Endometrial microvascular endothelial cells (primary cell): ENCODE measurements around the gene LOC101059915.
"Not testable (repeated sequence)": the region's sequence is repeated elsewhere in the genome, so short reads cannot be mapped to it uniquely, and the experiment has no call there.

ENCODE experiments used
- in situ Hi-C: cut with HindIII; loops from 2 replicates; pipeline ENCODE4 v1.10.0; 2017; ENCODE audit warnings: low sequenced_read_pairs, low pct_unique_long_range_greater_than_20kb; ENCODE audit errors: inconsistent ontology term

The LOC101059915 gene

DNA sequence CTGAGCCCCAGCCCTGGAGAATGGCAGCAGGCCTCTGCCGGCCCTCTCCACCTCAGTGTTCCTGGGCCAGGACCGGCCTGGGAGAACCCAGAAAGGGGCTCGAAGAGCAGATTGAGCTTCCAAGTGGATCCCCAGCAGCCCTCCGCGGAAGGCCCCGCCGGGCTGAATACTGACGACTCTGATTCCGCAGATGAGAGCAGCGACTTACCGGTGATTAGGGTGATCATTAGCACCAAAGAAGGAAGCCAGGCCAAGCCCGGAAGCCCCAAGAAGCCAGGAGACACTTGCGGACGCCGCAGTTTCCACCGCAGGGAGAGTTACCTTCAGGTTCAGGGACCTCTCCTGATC, 876 bp downstream of the LOC101059915 start:
- in situ Hi-C loops, result no loop called here

DNA sequence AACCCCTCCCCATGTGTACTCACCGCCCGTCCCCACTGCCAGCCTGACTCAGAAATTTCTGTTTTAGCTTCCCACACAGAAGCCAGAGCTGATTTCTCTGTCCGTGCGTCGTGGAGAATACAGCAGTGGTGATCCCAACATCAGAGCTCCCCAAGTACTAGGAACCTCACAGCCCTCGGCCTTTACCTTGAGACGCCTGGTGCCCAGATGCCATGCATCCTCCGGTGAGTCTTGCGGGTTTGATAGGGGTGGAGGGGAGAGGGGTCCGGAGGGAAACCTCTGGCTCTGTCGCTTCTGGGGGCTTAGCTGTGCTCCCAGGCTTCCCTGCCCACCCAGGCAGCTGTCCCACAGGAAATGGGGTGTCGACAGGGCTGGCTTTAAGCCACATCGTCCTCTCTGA, 2.1 kb downstream of the LOC101059915 start:
- in situ Hi-C loops, result no loop called here

DNA sequence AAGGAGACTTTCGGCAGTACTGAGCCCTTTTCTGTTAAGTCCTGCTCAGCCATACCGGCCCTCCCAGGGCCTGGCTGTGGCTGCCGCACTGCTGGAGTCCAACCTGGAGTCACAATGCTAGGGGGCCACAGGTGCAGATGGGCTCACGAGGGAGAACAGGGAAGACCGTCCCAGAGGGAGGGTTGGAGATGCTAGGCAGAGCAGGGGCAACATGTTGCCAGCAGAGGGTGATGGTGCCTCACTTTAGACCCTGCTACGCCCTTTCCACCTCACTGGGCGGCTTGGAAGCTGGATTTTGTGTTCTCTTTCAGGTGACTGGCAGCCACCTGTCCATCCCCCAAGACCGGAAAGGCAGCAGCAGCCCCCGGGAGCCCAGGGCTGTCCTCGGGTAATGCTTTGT, 2.6 kb downstream of the LOC101059915 start:
- in situ Hi-C loops, result not testable (repeated sequence)

DNA sequence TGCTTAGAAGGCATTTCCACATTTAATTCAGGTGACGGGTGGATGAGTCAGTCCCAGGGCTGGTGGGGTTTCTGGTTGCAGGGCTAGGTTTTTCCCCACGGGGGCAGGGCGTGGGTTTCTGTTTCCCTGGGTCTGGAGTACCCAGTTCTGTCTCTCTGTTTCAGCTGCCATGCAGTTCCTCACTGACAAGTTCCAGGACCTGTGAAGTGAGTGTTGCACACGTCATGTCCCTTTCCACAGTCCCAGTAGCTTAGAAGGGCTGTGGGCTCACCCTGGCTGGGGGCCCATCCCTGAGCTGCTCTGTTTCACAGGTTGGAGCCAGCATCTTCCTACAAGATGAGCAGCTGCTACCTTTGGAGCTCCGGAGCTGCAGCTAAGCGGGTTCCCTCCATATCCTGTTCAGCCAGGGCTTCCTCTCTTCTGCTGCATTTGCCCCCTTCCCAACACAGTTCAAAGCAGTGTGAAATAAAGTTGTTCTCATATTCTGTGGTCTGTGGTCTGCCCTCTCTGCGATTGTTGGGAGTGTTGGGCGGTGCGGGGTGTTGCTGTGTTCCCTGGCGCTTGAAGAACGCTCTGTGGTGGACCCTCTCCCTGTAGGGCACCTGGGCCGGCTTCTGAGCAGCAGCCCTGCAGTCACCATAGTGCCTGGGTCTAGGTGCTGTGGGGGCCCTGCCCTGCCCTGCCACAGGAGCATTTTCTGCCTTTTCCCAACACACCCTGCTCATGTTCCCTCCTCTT, 3.9 kb downstream of the LOC101059915 start:
- in situ Hi-C loops, result no loop called here

DNA sequence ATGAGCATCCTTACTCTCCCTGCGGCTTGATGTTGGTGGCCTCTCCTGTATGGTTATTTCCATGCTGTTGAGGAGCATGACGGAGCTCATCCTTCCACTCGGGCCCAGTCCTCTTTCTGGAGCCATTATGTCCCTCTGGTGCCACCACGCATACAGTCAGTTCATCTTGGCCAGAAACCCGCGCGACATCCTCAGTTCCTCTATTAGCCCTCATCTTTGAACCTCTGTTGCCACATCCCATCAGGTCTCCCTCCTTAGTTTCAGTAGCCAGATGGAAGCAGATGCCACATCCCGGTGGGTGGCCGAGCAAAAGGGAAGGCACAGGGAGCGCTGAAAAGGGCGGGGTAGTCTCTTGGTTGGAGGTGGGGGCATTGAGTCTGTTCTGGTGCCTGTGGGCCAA, 4.6 kb downstream of the LOC101059915 start:
- in situ Hi-C loops, result no loop called here

DNA sequence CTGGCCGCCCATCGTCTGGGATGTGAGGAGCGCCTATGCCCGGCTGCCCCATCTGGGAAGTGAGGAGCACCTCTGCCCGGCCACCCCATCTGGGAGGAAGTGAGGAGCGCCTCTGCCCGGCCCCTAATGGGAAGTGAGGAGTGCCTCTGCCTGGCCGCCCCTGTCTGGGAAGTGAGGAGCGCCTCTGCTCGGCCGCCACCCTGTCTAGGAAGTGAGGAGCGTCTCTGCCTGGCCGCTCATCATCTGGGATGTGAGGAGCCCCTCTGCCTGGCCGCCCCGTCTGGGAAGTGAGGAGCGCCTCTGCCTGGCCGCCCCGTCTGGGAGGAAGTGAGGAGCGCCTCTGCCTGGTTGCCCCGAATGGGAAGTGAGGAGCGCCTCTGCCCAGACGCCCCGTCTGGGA, 8.3 kb downstream of the LOC101059915 start:
- in situ Hi-C loops, result not testable (repeated sequence)

DNA sequence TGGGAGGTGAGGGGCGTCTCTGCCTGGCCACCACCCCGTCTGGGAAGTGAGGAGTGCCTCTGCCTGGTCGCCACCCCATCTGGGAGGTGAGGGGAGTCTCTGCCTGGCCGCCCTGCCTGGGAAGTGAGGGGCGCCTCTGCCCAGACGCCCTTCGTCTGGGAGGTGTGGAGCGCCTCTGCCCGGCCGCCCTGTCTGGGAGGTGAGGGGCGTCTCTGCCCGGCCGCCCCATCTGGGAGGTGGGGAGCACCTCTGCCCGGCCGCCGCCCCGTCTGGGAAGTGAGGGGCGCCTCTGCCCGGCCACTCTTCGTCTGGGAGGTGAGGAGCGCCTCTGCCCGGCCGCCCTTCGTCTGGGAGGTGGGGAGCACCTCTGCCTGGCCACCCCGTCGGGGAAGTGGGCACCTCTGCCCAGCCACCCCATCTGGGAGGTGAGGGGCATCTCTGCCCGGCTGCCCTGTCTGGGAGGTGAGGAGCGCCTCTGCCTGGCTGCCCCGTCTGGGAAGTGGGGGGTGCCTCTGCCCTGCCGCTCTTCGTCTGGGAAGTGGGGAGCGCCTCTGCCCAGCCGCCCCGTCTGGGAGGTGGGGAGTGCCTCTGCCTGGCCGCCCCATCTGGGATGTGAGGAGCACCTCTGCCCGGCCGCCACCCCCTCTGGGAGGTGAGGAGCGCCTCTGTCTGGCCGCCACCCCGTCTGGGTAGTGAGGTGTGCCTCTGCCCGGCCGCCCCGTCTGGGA, 8.9 kb downstream of the LOC101059915 start:
- in situ Hi-C loops, result not testable (repeated sequence)

DNA sequence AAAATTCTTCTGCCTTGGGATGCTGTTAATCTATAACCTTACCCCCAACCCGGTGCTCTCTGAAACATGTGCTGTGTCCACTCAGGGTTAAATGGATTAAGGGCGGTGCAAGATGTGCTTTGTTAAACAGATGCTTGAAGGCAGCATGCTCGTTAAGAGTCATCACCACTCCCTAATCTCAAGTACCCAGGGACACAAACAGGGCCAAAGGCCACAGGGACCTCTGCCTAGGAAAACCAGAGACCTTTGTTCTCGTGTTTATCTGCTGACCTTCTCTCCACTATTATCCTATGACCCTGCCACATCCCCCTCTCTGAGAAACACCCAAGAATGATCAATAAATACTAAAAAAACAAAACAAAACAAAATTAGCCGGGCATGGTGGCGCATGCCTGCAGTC, 9.8 kb downstream of the LOC101059915 start:
- in situ Hi-C loops, result not testable (repeated sequence)

DNA sequence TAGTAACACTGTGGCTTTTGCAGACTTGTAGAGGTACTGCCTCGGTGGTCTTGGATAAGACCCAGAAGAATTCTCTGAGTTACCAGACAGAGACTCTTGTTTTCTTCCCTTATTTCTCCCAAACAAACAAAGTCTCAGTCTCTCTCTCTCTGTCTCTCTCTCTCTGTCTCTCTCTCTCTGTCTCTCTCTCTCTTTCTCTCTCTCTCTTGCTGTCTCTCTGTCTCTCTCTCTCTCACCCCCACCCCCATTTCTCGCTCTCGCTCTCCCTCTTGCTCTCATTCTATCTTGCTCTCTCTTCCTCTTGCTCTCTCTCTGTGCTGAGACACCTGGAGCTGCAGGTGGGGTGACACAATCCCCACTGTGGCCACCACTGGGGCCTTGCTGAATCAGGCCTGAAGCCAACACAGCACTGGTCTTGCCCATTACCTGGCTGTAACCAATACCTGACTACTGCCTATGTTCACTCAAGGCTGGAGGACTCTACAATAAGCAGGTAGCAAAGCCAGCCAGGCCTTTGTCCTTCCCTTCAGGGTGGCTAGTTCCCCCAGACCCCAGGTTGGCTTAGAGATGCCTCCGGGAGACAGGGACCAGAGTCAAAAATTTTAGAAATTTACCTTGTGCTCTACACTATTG, 12.3 kb downstream of the LOC101059915 start:
- in situ Hi-C loops, result no loop called here

DNA sequence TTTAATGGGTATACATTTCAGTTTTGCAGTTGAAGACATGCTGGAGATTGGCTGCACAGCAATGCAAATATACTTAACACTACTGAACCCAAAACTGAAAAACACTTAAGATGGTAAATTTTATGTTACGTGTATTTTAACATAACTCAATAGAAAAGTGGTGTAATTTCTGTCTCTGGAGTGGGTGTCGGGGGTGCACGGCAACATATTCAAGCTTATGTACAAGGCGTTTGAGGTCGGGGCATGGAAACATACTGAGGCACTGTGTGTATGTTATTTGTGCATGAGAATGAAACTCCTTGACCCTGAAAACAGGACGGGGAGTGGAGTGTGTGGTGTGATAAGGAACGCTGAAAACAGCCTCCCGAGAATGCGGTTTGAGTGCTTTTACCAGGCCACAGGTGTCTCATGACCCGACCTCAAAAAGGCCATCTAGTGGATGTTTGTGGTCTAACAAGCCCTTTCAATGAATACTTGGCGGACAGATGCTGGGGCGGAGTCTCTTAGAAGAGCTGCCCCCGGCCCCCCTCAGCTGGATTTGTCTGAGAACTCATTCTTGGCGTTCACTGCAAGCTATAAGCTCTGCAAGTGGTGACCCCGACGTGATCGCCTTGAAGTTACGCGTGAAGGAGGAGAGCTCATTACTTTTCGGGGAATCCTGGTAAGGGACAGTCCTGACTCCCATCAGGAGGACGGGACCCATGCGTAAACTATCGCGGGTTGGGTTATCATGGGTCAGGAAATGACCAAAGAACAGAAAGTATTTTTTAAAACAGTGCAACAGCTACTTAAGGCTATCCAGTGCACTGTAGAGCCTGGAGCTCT, 29.5 kb downstream of the LOC101059915 start:
- in situ Hi-C loops, result not testable (repeated sequence)

DNA sequence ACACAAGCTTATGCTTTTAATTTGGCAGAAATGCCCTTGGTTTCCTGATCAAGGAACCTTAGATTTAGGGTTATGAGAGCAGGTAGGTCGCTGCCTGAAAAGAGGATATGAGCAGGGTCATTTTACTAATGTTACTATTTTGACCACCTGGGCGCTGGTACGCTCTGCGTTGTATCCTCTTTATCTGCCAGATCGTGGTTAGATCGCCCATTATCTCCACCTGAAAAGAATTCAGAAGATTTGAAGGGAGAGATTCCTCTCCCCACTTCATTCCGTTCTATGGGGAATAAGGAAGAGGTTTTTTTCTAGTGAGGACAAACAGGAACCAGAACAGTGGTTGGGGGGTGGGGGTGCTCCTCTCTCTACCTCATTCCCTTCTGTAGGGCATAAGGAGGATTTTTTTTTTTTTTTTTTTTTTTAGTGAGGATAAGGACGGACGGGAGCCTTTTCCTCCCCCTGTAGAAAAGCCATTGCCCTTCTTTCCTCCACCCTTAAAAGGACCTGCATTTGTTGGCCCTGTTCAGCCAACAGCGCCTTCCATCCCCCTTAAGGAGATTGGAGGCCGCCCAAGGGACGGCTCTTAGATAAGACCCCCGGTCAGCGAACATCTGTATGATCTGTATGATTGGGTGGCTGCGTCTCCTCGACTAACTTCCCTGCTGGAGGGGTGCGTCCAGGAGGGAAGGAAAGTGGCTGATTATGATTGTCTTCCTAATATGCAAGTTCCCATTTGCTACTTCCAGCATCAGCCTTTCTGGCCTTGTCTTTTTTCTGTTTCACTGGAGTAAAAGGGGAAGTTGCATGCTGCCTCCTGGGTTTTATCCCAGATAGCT, 30.3 kb downstream of the LOC101059915 start:
- in situ Hi-C loops, result not testable (repeated sequence)

DNA sequence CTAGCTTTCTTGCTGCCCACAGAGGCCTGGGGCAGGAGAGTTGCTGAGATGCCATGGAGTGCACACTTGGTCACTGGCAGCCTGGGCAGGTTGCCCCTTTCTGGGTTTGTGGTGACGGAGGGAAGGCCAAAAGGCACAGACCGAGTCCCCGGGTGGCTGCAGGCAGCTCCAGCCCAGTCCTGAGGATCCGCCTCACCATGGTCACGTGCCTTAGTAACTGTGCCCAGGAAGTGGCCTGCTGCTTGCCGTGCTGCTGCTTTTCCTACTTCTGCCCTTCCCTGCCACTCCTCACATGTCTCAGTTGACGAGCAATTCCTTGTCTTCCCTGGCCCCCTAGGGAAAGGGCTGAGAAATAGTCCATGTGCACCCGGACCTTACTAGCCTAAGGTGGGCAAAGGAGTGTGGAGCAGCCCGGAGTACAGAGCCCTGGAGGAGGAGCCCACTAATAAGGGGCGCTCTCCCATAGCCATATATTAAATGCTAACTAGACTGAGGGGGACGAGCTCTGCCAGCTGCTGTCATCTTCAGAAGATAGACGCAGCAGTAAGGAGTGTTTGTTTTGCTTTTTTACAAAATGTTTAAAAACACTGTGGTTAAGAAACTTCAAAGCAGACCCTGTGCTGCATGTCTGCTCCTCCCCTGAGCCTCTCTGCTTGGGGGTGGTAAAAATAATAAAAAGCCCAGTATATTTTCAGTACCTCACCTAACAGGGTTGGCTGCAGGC, 31.1 kb downstream of the LOC101059915 start:
- in situ Hi-C loops, result not testable (repeated sequence)

DNA sequence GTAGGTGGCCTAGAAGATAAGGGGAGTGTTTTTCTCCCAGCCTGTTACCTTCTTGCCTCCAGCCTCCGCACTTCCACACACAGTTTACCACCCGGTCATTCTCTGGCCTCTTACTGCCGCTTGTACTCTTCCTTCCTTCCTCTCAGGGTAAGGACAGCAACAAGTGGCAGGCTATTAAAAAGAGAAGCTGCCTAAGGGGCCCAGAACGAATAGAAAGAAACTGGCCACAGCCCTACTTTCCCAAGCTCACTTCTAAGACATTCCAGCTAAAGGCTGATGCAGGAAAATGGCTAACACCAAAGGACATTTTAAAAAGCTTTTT, 31.6 kb downstream of the LOC101059915 start:
- in situ Hi-C loops, result not testable (repeated sequence)

DNA sequence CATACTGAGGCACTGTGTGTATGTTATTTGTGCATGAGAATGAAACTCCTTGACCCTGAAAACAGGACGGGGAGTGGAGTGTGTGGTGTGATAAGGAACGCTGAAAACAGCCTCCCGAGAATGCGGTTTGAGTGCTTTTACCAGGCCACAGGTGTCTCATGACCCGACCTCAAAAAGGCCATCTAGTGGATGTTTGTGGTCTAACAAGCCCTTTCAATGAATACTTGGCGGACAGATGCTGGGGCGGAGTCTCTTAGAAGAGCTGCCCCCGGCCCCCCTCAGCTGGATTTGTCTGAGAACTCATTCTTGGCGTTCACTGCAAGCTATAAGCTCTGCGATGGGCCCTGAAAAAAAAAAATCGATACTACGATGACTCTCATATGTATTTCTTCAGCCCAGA, 35.5 kb downstream of the LOC101059915 start:
- in situ Hi-C loops, result not testable (repeated sequence)

DNA sequence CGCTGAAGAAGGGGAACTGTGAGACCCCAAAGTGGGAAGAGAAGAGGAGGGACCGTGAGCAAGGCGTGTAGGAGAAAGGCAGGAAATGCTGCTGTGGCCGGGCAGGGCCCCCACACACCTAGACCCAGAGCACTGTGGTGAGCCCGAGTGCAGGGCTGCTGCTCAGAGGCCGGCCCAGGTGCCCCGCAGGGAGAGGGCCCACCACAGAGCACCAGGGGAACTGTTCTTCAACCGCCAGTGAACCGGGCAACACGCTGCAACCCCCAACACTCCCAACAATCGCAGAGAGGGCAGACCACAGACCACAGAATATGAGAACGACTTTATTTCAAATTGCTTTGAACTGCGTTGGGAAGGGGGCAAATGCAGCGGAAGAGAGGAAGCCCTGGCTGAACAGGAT, 46.7 kb downstream of the LOC101059915 start:
- in situ Hi-C loops, result not testable (repeated sequence)

DNA sequence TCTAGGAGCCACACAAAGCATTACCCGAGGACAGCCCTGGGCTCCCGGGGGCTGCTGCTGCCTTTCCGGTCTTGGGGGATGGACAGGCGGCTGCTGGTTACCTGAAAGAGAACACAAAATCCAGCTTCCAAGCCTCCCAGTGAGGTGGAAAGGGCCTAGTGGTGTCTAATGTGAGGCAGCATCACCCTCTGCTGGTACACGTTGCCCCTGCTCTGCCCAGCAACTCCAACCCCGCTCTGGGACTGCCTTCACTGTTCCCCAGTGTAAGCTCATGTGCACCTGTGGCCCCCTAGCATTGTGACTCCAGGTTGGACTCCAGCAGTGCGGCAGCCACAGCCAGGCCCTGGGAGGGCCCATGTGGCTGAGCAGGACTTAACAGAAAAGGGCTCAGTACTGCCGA, 48.2 kb downstream of the LOC101059915 start:
- in situ Hi-C loops, result not testable (repeated sequence)

DNA sequence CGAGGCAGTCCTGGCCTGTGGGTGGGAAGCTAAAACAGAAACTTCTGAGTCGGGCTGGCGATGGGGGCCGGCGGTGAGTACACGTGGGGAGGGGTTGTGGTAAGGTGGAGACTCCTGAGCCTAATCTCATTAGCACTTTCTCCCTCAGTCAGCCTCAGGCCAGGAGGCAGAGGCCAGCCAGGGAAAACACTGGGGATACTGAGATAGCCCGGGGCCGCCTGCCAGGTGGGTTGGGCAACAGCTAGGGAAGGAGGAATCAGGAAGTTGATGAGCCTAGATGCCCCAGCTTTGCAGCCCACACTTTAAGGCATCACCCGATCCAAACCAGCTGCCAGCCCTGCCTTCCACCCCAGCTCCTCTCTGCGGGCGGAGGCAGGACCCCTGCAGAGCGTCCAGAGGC, 49.0 kb downstream of the LOC101059915 start:
- in situ Hi-C loops, result not testable (repeated sequence)

DNA sequence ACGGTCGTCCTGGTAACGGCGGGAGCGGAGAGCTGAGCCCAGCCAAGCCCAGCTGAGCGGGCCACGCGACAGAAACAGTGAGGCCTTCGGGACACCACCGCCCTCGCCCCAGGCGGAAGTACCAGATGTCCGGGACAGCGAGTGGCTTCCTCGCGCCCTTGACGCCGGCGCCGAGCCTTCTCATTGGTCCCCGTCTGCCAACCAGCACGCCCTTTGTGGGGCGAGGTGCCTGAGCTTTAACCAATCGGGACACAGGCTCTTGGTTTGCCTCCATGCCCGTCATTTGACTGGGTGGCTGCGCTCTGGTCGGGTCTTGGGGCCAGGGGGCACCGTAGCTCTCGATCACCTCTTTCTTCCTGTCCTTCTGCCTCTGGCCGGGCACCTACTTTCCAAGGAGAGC, 50.8 kb downstream of the LOC101059915 start, which contains the start of gene CXorf49:
TSS of gene CXorf49 (minus strand) at position 101 of the 400 bp plus-strand sequence. CDS start 134 bp downstream, outside the sequence.
- in situ Hi-C loops, result not testable (repeated sequence)
